ENCODE measurements around the gene TANGO6.

TANGO6 gene

DNA sequence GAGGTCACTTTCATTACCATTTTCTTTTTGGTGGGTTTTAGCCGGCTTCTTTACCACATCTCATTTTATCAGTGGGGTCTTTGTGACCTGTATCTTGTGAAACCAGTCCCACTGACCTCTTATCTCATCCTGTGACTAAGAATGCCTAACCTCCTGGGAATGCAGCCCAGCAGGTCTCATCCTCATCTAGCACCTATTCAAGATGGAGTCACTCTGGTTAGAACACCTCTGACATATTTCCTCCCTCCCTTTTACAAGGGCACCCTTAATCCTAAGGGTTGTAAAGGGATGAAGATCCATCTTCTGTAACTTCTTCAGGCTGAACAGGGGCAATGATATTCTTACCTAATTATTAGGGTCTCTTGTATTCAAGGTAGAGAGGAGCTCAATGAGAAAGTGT is 154.2 kb downstream of the TANGO6 start:
- Histone ChIP-seq H3K36me3 (ENCODE audit: control insufficient read depth, insufficient read depth, low read length) (peaks cover 2% of the 10 kb centered on the region), H3K4me3 (ENCODE audit: insufficient read depth, low read depth, low read length) (no peak overlapping the region), H3K27me3 (ENCODE audit: control insufficient read depth, insufficient read depth, low read length, poor library complexity, severe bottlenecking) (no peaks in the 10 kb centered on the region), H3K27ac (ENCODE audit: insufficient read depth, low read depth, low read length, poor library complexity, severe bottlenecking) (no peak overlapping the region), H3K4me1 (ENCODE audit: control insufficient read depth, insufficient read depth, low read length) (no peaks in the 10 kb centered on the region), H3K9me3 (ENCODE audit: control insufficient read depth, low read length) (peaks cover 2% of the 10 kb centered on the region)
- 88 to 100% methylated on average over 1 of the region's 1 CpG for WGBS, 2 experiments

- peaks cover 2% of the 10 kb centered on the region for H3K36me3 ChIP-seq (ENCODE audit: control insufficient read depth, insufficient read depth, low read length)
- no peak overlapping the region for H3K4me3 ChIP-seq (ENCODE audit: insufficient read depth, low read depth, low read length)
- no peak overlapping the region for H3K27ac ChIP-seq (ENCODE audit: insufficient read depth, low read depth, low read length, poor library complexity, severe bottlenecking)
- H3K27me3 ChIP-seq (ENCODE audit: control insufficient read depth, insufficient read depth, low read length, poor library complexity, severe bottlenecking): no peaks in the 10 kb centered on the region
- peaks cover 7% of the 10 kb centered on the region for H3K9me3 ChIP-seq (ENCODE audit: control insufficient read depth, low read length)
- 90 to 95% methylated on average over 1 of the region's 1 CpG for WGBS, 2 experiments
- no peaks in the 10 kb centered on the region for H3K4me1 ChIP-seq (ENCODE audit: control insufficient read depth, insufficient read depth, low read length)
Observed at GRCh38 chr16:68999114-68999513, 155.8 kb downstream of the TANGO6 start.

- H3K9me3 ChIP-seq (ENCODE audit: control insufficient read depth, low read length): peaks cover 7% of the 10 kb centered on the region
- H3K27me3 ChIP-seq (ENCODE audit: control insufficient read depth, insufficient read depth, low read length, poor library complexity, severe bottlenecking): no peaks in the 10 kb centered on the region
- peaks cover 2% of the 10 kb centered on the region for H3K36me3 ChIP-seq (ENCODE audit: control insufficient read depth, insufficient read depth, low read length)
- H3K27ac ChIP-seq (ENCODE audit: insufficient read depth, low read depth, low read length, poor library complexity, severe bottlenecking): no peak overlapping the region
- H3K4me3 ChIP-seq (ENCODE audit: insufficient read depth, low read depth, low read length): no peak overlapping the region
- no peaks in the 10 kb centered on the region for H3K4me1 ChIP-seq (ENCODE audit: control insufficient read depth, insufficient read depth, low read length)
- WGBS, 2 experiments: no CpG with 5 or more reads among the region's 1 CpG
Observed at GRCh38 chr16:69003500-69003899, 160.2 kb downstream of the TANGO6 start.

DNA sequence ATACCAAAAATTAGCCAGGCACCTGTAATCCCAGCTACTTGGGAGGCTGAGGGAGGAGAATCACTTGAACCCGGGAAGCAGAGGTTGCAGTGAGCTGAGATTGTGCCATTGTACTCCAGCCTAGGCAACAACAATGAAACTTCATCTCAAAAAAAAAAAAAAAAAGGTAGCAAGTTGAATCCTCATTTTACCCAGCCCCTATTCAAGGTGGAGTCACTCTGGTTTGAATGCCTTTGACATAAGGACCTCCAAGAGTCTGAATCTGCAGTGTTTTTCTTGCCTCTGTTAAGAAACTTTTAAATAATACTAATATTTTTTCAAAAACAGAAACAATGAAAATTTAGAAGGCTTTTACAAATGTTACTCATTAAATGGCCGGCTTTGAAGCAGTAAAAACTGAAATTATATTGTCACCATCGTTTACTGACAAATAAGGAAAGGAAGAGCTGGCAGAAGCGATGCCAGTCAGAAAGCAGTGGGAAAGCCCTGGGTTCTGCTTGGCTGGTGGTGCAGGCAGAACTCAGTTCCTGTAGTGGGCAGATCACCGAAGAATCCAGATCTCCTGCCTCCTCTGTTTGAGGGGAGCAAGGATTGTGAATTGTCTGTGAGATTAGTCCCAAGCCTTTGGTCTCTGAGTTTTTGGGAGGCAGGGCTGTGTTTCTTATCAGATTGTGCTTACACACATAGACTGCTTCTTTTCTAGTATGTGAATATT is 162.5 kb downstream of the TANGO6 start:
- peaks cover 7% of the 10 kb centered on the region for H3K9me3 ChIP-seq (ENCODE audit: control insufficient read depth, low read length)
- H3K4me1 ChIP-seq (ENCODE audit: control insufficient read depth, insufficient read depth, low read length): no peaks in the 10 kb centered on the region
- H3K36me3 ChIP-seq (ENCODE audit: control insufficient read depth, insufficient read depth, low read length): peaks cover 2% of the 10 kb centered on the region
- 91 to 95% methylated on average over 5 of the region's 5 CpGs for WGBS, 2 experiments
- H3K27me3 ChIP-seq (ENCODE audit: control insufficient read depth, insufficient read depth, low read length, poor library complexity, severe bottlenecking): no peaks in the 10 kb centered on the region
- no peak overlapping the region for H3K4me3 ChIP-seq (ENCODE audit: insufficient read depth, low read depth, low read length)
- no peak overlapping the region for H3K27ac ChIP-seq (ENCODE audit: insufficient read depth, low read depth, low read length, poor library complexity, severe bottlenecking)

GRCh38 chr16:69012906-69013305 is 169.6 kb downstream of the TANGO6 start:
- H3K4me1 ChIP-seq (ENCODE audit: control insufficient read depth, insufficient read depth, low read length): no peaks in the 10 kb centered on the region
- H3K4me3 ChIP-seq (ENCODE audit: insufficient read depth, low read depth, low read length): no peak overlapping the region
- no peak overlapping the region for H3K27ac ChIP-seq (ENCODE audit: insufficient read depth, low read depth, low read length, poor library complexity, severe bottlenecking)
- no peaks in the 10 kb centered on the region for H3K27me3 ChIP-seq (ENCODE audit: control insufficient read depth, insufficient read depth, low read length, poor library complexity, severe bottlenecking)
- no peaks in the 10 kb centered on the region for H3K36me3 ChIP-seq (ENCODE audit: control insufficient read depth, insufficient read depth, low read length)
- no peaks in the 10 kb centered on the region for H3K9me3 ChIP-seq (ENCODE audit: control insufficient read depth, low read length)

- H3K36me3 ChIP-seq (ENCODE audit: control insufficient read depth, insufficient read depth, low read length): no peaks in the 10 kb centered on the region
- no peak overlapping the region for H3K4me3 ChIP-seq (ENCODE audit: insufficient read depth, low read depth, low read length)
- H3K27ac ChIP-seq (ENCODE audit: insufficient read depth, low read depth, low read length, poor library complexity, severe bottlenecking): no peak overlapping the region
- H3K9me3 ChIP-seq (ENCODE audit: control insufficient read depth, low read length): no peaks in the 10 kb centered on the region
- no peaks in the 10 kb centered on the region for H3K4me1 ChIP-seq (ENCODE audit: control insufficient read depth, insufficient read depth, low read length)
- no peaks in the 10 kb centered on the region for H3K27me3 ChIP-seq (ENCODE audit: control insufficient read depth, insufficient read depth, low read length, poor library complexity, severe bottlenecking)
Observed at GRCh38 chr16:69013991-69014390, 170.7 kb downstream of the TANGO6 start.

GRCh38 chr16:69014811-69015210 is 171.5 kb downstream of the TANGO6 start:
- H3K27me3 ChIP-seq (ENCODE audit: control insufficient read depth, insufficient read depth, low read length, poor library complexity, severe bottlenecking): no peaks in the 10 kb centered on the region
- H3K36me3 ChIP-seq (ENCODE audit: control insufficient read depth, insufficient read depth, low read length): no peaks in the 10 kb centered on the region
- no peaks in the 10 kb centered on the region for H3K9me3 ChIP-seq (ENCODE audit: control insufficient read depth, low read length)
- H3K27ac ChIP-seq (ENCODE audit: insufficient read depth, low read depth, low read length, poor library complexity, severe bottlenecking): no peak overlapping the region
- no peaks in the 10 kb centered on the region for H3K4me1 ChIP-seq (ENCODE audit: control insufficient read depth, insufficient read depth, low read length)
- H3K4me3 ChIP-seq (ENCODE audit: insufficient read depth, low read depth, low read length): no peak overlapping the region

- no peak overlapping the region for H3K4me3 ChIP-seq (ENCODE audit: insufficient read depth, low read depth, low read length)
- no peaks in the 10 kb centered on the region for H3K4me1 ChIP-seq (ENCODE audit: control insufficient read depth, insufficient read depth, low read length)
- 93 to 100% methylated on average over 2 of the region's 2 CpGs for WGBS, 2 experiments
- H3K27me3 ChIP-seq (ENCODE audit: control insufficient read depth, insufficient read depth, low read length, poor library complexity, severe bottlenecking): no peaks in the 10 kb centered on the region
- H3K9me3 ChIP-seq (ENCODE audit: control insufficient read depth, low read length): no peaks in the 10 kb centered on the region
- H3K36me3 ChIP-seq (ENCODE audit: control insufficient read depth, insufficient read depth, low read length): no peaks in the 10 kb centered on the region
- no peak overlapping the region for H3K27ac ChIP-seq (ENCODE audit: insufficient read depth, low read depth, low read length, poor library complexity, severe bottlenecking)
Observed at GRCh38 chr16:69017036-69017783, 173.9 kb downstream of the TANGO6 start.

- H3K27me3 ChIP-seq (ENCODE audit: control insufficient read depth, insufficient read depth, low read length, poor library complexity, severe bottlenecking): no peaks in the 10 kb centered on the region
- WGBS, 2 experiments: 85 to 100% methylated on average over 1 of the region's 1 CpG
- H3K36me3 ChIP-seq (ENCODE audit: control insufficient read depth, insufficient read depth, low read length): no peaks in the 10 kb centered on the region
- H3K9me3 ChIP-seq (ENCODE audit: control insufficient read depth, low read length): no peaks in the 10 kb centered on the region
- no peaks in the 10 kb centered on the region for H3K4me1 ChIP-seq (ENCODE audit: control insufficient read depth, insufficient read depth, low read length)
- no peak overlapping the region for H3K27ac ChIP-seq (ENCODE audit: insufficient read depth, low read depth, low read length, poor library complexity, severe bottlenecking)
- H3K4me3 ChIP-seq (ENCODE audit: insufficient read depth, low read depth, low read length): no peak overlapping the region
Observed at GRCh38 chr16:69019811-69020210, 176.5 kb downstream of the TANGO6 start.

DNA sequence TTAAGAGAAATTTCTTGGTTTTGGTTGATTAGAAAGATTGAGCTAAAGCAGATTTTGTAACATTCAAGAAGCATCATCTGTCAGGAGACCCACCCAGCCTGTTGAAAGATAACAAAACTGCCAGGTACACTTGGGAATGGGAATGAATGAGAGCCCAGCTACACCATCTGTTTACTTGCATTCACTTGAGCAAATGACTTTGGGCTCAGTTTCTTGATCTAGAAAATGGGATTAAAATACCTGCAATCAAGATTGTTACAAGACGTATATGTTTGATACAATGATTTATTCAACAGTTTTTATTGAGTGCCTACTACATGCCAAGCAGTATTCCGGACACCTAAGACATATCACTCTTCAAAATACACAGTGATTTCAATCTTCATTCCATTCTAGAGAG is 185.8 kb downstream of the TANGO6 start:
- Histone ChIP-seq H3K36me3 (ENCODE audit: control insufficient read depth, insufficient read depth, low read length) (no peaks in the 10 kb centered on the region), H3K4me3 (ENCODE audit: insufficient read depth, low read depth, low read length) (no peak overlapping the region), H3K4me1 (ENCODE audit: control insufficient read depth, insufficient read depth, low read length) (no peaks in the 10 kb centered on the region), H3K9me3 (ENCODE audit: control insufficient read depth, low read length) (no peaks in the 10 kb centered on the region), H3K27me3 (ENCODE audit: control insufficient read depth, insufficient read depth, low read length, poor library complexity, severe bottlenecking) (no peaks in the 10 kb centered on the region), H3K27ac (ENCODE audit: insufficient read depth, low read depth, low read length, poor library complexity, severe bottlenecking) (no peak overlapping the region)
- 93 to 100% methylated on average over 1 to 2 of the region's 2 CpGs for WGBS, 2 experiments
